HL-60 (cell line): ENCODE results near the gene CEBPB.

Source experiments
- TF ChIP-seq, protein P1 (sequence below): IDR thresholded peaks from one replicate; pipeline ENCODE4 v1.5.1; 2011; ENCODE audit warnings: low read length, control low read depth, inconsistent platforms; ENCODE audit not compliant: insufficient read depth
- TF ChIP-seq, protein P2 (sequence below): IDR thresholded peaks from 2 replicates; pipeline ENCODE4 v1.6.1; 2012; ENCODE audit warnings: low read depth; ENCODE audit not compliant: insufficient replicate concordance

DNA sequence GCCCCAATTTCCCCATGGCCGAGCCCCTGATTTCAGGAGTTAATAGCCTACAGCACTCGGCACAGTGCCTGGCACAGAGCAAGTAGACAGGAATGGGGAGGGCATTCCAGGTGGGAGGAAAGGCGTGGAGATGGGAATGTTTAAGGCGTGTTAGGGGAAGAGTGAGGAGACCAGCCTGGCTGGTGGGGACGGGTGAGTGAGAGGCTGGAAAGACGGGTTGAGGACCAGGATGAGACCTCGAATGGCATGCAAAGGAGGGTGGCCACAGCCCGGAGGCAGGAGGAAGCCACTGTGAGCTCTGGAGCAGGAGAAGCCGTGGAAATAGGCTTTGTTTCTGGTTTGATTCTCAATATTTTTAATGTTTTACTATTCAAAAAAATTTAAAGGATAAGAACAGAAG is 49.5 kb downstream of the CEBPB start:
- TF ChIP-seq, protein P1, sequence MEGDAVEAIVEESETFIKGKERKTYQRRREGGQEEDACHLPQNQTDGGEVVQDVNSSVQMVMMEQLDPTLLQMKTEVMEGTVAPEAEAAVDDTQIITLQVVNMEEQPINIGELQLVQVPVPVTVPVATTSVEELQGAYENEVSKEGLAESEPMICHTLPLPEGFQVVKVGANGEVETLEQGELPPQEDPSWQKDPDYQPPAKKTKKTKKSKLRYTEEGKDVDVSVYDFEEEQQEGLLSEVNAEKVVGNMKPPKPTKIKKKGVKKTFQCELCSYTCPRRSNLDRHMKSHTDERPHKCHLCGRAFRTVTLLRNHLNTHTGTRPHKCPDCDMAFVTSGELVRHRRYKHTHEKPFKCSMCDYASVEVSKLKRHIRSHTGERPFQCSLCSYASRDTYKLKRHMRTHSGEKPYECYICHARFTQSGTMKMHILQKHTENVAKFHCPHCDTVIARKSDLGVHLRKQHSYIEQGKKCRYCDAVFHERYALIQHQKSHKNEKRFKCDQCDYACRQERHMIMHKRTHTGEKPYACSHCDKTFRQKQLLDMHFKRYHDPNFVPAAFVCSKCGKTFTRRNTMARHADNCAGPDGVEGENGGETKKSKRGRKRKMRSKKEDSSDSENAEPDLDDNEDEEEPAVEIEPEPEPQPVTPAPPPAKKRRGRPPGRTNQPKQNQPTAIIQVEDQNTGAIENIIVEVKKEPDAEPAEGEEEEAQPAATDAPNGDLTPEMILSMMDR = no peak
- TF ChIP-seq, protein P2, sequence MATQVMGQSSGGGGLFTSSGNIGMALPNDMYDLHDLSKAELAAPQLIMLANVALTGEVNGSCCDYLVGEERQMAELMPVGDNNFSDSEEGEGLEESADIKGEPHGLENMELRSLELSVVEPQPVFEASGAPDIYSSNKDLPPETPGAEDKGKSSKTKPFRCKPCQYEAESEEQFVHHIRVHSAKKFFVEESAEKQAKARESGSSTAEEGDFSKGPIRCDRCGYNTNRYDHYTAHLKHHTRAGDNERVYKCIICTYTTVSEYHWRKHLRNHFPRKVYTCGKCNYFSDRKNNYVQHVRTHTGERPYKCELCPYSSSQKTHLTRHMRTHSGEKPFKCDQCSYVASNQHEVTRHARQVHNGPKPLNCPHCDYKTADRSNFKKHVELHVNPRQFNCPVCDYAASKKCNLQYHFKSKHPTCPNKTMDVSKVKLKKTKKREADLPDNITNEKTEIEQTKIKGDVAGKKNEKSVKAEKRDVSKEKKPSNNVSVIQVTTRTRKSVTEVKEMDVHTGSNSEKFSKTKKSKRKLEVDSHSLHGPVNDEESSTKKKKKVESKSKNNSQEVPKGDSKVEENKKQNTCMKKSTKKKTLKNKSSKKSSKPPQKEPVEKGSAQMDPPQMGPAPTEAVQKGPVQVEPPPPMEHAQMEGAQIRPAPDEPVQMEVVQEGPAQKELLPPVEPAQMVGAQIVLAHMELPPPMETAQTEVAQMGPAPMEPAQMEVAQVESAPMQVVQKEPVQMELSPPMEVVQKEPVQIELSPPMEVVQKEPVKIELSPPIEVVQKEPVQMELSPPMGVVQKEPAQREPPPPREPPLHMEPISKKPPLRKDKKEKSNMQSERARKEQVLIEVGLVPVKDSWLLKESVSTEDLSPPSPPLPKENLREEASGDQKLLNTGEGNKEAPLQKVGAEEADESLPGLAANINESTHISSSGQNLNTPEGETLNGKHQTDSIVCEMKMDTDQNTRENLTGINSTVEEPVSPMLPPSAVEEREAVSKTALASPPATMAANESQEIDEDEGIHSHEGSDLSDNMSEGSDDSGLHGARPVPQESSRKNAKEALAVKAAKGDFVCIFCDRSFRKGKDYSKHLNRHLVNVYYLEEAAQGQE = no peak
